Neural progenitor cell (in vitro differentiated cells): ENCODE measurements around the gene STRIP1.

Source experiments
- EZH2 ChIP-seq: fragments of 200-600 bp; sonication (generic); IDR thresholded peaks from 2 replicates; pipeline ENCODE4 v1.6.1; 2017; ENCODE audit warnings: antibody characterized with exemption, mild to moderate bottlenecking, moderate library complexity
- EZH2phosphoT487 ChIP-seq: fragments of 200-600 bp; sonication (generic); IDR thresholded peaks from 2 replicates; pipeline ENCODE4 v1.6.1; 2017; ENCODE audit warnings: antibody characterized with exemption
- TF ChIP-seq, protein P1 (sequence below): fragments of 200-600 bp; sonication (generic); IDR thresholded peaks from 2 replicates; pipeline ENCODE4 v1.5.1; 2017; ENCODE audit warnings: antibody characterized with exemption, mild to moderate bottlenecking

DNA sequence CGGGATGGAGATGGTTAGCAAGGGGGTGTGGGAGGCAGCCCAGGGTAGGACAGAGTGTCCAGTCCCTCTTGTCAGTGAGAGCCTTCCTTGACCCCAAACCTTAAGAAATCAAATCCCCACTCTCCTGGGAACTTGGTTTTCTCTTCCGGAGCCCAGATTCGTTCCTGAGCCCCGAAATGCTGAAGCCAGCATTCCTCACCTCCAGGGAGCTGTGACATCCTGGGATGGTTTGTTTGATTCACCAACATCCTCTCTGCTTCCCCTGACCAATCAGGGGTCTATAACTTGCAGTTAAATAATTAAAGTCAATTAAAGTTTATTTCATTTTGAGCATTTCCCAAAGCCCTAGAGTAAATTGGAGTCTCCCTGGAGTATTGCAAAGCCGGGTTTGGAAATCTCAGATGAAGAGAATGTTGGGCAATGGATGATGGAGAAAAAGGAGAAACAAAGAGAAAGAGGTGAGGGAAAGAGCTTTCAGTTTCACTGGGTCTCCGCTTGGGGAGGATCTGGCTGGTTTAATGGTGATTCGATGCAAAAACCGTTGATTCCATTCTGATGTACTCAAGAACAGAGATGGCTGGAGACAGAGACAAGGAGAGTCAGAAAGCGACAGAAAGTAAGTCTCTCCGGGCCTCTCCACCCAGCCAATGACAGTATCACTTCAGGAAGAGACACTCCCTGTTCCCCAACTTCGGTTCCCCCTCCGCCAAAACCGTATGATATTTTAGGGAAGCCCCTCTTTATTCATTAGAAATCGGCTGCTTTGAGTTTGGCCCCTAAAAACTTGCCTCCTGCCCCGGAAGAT lies 48.8 kb downstream of the STRIP1 start:
- TF ChIP-seq, protein P1, sequence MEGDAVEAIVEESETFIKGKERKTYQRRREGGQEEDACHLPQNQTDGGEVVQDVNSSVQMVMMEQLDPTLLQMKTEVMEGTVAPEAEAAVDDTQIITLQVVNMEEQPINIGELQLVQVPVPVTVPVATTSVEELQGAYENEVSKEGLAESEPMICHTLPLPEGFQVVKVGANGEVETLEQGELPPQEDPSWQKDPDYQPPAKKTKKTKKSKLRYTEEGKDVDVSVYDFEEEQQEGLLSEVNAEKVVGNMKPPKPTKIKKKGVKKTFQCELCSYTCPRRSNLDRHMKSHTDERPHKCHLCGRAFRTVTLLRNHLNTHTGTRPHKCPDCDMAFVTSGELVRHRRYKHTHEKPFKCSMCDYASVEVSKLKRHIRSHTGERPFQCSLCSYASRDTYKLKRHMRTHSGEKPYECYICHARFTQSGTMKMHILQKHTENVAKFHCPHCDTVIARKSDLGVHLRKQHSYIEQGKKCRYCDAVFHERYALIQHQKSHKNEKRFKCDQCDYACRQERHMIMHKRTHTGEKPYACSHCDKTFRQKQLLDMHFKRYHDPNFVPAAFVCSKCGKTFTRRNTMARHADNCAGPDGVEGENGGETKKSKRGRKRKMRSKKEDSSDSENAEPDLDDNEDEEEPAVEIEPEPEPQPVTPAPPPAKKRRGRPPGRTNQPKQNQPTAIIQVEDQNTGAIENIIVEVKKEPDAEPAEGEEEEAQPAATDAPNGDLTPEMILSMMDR, result no peak
- TF ChIP-seq EZH2phosphoT487 (no peak), EZH2 (no peak)
